ENCODE results near the gene NKX2-2.

DNA sequence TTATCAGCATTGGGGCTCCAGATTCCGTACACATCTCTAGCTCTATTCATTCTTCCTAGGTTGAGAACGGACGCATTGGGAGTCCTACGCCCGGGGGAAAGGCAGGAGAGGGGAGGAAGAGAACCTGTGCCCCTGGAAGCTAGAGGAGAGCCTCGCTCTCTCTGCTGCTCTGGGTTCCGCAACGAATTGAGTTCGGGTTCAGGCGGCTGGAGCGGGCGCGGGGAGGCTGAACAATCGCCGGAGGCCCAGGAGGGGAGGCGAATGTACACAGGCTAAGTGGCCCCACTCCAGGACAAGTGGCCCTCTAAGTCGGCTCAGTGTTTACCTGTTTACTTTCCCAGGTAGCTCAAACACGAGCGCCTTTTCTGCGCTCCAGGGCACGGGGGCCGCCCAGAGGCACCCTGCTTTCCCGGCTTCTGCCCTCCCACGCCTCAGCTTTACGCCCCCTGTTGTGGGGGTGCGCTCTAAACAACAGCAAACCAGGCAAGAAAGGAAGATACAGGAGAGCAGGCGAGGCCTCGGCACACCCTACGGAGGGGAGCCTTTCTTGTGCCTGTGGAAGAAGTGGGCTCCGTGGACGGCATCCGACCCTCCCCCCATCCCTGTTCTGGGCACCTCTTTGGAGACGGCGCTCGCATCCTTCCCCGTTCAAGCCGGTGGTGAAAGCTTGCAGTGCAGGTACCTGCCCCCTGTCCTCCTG is 4.6 kb upstream of the NKX2-2 start:
- TF ChIP-seq POLR2AphosphoS5 (IDR thresholded peaks at IDR 0.05; ENCODE audit: low read depth, low read length) (no peak), POLR2A (IDR thresholded peaks at IDR 0.05; ENCODE audit: low read depth, low read length) (no peak)

All from GM12892 (cell line).